NCI-H2227 (cell line): ENCODE data around the gene LY86.
"Not testable (repeated sequence)": the region's sequence is repeated elsewhere in the genome, so short reads cannot be mapped to it uniquely, and the experiment has no call there.

ENCODE experiments used
- DNase-seq: peaks from one replicate; lab custom pipeline; 2025; ENCODE audit not compliant: unreplicated experiment; lab: John Stamatoyannopoulos, UW

The LY86 gene

DNA sequence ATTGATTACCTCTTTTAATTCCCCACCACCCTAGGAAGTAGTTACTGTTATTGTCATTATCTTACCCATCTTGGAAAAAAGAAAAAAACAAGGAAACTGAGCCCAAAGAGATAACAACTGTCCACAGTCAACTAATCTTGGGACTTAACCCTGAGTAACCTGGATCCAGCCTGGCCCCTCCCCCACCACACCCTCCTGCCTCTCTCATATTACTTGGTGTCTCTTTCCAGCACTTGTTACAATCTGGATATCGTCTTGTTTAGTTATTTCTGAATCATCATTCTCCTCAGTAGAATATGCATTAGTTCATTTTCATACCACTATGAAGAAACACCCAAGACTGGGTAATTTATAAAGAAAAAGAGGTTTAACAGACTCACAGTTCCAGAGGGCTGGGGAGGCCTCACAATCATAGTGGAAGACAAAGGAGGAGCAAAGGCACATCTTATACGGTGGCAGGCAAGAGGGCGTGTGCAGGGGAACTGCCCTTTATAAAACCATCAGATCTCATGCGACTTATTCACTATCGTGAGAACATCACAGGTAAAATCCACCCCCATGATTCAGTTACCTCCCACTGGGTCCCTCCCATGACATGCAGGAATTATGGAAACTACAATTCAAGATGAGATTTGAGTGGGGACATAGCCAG, 60.3 kb downstream of the LY86 start:
- DNase-seq = no peak

DNA sequence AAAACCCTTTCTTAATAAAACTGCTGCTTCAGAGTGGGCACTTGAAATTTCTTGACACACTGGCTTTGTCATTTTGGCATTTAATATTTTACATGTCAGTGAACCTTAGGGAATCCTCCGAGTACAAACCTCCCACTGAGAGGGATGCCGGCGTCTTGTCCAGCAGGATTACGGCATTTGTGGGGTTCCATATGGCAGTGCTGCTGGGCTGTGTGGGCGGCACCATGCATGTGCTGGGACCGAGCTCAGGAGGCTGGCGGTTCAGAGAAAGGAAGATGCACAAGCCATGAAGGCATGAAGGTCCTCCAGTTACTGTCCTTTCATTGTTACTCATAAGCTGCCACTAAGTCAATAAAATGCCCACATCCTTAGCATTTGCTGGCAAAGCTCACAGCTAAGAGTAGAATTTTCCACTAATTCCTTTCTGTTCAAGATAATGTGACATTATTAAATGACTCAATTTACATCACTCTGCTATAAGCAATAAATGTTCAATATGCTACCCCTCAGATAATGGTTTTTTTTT, 61.4 kb downstream of the LY86 start:
- DNase-seq = no peak

DNA sequence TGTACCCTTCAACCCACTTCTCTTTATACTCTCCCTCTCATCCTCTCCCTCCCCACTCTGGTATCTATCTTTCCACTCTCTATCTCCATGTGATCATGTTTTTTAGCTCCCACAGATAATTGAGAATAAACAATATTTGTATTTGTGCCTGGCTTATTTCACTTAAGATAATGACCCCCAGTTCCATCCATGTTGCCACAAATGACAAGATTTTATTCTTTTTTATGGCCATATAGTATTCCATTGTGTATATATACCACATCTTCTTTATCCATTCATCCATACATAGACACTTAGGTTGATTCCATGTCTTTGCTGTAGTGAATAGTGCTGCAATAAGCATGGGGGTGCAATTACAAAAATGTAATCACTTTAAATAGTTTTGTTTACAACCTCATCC, 62.3 kb downstream of the LY86 start:
- no peak for DNase-seq

DNA sequence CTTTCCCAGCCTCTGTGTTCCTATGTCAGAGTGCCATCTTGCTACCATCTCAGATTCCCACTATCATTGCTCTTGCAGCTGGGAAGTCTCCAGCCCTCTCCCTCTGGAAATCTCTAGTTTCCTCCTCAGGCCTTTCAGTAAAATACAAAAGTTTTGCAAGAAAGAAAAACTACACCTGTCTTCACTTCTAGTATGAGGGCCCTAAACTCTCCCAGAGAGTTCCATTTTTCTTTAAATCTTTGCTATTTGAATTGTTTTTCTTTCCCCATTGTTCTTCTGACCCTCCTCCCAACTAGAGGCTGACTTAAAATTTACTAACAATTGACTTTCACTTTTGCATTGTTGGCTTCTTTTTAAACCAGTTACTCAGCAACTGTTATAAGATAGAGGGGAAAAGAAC, 62.8 kb downstream of the LY86 start:
- DNase-seq = no peak

DNA sequence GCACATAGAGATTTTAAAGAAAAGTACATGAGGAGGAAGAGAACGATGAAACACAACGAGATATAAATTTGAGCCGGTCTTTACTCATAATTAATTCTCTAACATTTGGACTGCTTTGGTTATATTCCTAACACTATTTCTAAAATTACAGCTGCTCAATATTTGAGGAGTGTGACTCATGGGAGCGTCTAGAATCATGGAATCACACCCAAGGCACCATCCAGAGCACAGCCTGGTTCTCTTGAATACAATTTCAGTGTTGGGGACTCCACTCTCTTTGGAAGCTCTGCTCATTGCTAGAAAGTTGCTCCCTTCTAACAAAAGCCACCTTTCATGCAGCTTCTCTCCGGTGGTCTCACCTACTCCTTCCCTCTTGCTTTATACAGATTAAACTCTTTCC, 64.4 kb downstream of the LY86 start:
- no peak for DNase-seq

DNA sequence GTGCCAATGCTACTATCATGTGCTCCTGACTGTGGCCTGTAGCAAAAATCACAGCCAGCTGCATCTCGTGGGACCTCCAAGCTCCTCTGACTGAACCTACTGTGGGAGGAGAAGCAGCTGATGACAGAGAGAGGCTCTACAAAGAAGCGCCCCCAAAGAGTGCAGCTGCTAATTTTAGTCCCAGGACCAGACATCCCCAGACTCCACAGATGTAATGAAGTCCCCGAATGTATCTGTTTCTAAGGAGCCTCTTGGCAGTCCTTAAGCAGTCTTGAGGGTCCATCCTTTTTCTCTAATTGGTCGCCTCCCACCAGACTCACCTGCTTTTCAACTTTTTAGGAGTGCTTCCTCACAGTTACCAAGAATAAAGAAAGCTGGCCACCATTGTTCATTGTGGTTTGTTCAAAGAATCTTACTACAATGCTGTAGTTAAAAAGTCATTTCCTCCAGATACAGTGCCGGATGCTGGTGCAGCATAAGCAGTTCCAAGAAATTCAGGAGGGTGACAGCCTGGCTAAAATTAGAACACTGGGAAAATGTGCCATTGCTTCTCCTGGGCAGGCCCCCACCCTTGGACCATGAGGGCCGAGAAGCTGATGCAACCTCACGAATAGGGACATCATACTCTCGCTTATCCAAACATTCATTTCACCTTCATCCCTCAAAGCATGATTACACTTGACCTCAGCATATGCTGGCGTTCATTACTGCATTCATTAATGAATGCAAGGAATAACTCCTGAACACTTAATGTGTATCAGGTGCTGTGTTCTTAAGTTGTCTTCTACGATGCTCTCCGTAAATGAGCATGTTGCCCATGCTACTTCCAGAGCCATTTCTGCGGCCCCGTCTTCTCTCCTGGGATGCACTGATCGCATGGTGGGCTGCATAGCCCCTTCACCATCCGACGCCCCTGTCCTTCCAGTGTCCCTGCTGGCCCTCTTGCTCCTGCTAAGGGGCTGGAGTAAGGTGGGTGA, 66.4 kb downstream of the LY86 start:
- no peak for DNase-seq

DNA sequence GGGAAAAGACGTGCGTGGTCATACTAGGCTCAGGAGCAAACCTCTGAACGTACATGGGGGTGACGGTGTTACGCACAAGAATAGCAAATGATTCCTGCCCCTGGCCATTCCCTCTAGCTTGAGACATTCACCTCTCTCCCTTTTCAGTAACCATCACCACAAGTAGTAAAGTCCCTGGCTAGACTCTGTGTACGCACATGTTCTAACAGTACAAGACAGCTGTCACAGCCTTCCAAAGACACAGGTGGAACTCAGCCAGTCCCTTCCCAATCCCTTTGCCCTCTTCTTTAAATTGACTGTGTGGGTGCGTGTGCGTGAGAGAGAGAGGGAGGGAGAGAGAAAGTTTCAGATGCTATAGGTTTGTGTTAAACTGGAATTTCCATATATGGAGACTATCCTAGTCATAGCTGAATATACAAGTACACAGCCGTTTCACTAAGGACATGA, 67.3 kb downstream of the LY86 start:
- no peak for DNase-seq

DNA sequence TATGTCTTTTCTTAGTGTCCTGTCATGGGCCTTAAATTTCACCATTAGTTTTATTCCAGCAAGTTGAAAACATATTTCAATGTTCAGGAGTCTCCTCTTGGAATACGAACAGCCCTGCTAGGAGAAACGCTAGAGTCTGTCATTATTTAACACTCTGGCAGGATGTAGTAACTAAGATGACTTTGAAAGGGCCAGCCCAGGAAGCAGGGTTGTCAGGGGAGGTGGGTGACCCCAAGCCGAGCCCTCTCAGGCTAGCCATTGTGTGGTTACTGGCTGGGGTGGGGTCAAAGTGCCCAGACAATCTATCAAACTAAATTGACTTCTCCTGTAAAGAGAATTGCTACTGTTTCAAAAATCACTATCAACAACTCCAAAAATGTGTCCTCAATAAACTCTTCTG, 67.8 kb downstream of the LY86 start:
- DNase-seq = no peak

DNA sequence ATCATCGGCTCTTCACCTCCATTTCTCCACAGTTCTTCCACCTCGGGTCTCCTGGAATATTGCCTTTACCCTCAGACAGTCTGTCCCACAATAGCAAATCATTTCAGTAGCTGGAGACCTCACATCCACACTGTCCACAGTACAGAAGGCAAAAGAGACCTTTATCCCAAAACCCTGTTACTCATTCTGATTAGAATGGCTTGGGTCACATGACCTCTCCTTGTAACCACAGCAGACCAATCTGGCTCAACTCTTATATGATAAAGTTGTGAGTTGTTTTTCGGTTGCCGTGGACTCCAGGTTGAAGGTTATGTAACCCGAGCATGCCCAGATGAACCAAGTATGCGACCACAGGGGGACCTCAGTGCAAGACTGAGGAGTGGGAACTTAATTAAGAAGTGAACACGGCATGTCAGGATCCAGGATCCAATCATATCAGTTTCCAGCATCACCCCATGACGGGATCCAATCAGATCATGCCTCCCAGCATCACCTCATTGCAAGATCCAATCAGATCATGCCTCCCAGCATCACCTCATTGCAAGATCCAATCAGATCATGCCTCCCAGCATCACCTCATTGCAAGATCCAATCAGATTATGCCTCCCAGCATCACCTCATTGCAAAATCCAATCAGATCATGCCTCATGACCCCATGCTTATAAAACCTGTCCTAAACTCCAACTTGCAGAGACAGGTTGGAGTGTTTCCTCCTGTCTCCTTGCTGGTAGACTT, 68.7 kb downstream of the LY86 start:
- DNase-seq = no peak

DNA sequence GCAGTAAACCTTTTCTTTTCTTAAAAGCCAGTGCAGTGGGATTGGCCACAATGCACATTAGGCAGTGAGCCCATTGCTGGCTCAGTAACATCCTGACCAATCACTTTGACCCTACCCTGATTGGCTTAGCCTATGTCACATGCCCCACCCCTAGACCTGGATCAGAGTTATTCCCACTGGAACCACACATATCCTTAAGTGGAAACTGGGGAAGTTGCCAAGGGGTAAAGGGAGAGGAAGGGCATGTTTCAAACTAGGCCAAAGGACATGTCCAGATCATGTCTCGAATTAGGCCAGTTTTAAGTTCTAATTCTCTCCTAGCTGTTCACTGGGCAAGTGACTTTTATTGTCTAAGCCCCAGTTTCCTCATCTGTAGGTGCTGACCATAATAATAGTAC, 69.3 kb downstream of the LY86 start:
- DNase-seq = no peak

DNA sequence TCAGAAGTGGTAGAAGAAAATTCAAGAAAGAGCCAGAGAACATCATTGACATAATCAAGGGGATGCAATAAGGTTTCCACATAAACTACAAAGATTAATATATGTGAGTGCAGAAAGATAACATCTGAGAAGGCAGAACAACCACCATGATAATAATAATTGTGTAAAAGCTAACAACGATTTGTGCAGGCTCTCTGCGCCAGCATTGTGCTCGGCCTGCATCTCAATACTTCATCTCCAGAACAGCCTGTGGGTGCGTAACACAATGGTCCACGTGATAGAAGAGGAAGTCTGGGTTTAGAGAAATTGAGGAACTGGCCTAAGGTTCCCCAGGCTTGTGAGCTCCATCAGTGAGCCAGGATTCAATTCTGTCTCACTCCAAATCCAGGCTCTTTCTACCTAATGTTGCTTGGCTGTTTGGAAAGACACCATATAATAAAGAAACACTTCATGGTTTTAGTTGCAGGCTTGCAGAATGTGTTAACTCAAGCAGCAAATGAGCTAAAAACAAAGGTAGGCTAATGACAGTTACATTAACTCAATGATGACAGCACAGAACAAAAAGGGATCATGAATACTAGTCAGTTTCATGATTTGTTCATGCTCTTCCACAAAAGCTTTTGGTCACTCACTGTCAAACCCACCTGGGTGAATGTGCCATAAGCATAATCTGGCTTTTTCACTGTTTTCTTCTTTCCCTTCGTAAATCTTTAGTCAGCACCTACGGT, 71.2 kb downstream of the LY86 start:
- DNase-seq = no peak

DNA sequence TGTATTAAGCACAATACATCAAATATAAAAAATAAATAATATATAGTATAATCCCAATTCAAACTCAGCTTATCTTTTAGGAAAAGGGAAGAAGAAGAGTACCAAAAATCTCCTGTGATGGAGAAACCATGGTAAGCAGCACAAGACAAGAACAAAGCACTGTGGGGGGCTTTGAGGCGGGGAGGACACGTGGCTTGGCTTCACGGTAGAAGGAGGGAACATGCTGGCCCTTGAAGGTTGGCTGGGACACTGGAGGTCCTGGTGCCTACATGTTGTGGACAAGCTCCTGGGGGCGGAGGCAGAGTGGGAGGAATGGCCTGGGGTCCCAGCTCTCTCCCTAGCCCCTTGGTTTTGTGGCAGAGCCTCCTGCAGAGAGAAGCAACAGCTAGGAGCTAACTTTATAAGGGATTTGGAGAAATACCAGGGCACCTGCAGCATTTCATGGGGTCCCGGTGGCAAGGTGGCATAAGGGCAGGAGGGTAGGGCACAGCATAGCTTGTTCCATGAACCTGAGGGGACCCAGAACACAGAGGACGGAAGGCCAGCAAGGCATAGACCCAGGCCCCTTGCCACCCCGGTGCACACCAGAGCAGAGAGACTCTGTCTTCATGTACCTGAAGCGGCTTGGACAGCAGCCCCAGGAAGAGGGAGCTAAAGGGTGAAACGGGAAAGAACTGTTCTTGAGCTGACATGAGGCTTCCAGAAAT, 72.0 kb downstream of the LY86 start:
- DNase-seq = no peak

DNA sequence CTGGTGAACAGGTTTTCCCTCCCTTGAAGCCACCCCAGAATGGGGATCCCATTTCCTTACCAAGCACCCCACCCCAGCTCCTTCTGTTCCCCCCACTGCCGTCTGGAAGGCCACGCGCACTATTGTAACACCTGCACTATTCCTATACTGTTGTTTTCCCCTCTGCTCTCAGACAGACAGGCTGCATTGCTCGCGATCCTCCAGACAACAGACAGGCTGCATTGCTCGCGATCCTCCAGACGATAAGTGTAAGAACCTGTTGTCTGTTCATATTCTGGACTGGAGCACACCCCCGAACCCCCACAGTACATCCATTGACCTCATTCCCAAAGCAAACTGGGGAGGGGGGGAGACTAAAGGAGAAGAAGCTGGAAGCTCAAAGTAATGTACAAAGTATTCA, 72.7 kb downstream of the LY86 start:
- no peak for DNase-seq

DNA sequence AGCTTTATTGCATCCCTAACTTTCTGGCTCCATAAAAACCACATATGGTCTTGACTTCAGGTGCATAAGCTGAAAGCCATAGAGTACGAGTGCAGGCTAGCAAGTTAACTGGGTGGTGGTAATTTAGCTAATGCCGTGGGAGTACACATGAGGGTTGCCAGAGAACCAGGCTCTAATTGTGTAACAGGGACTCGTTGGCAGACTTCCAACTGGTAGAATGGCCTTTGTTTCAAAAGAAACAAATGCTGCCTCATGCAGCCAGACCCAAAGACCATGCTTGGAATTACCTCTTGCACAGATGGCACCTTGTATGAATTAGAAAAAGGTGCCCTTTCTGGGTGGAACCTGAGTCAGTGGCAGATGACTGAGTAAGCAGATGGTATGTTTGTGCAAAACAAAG, 73.2 kb downstream of the LY86 start:
- peak; percentile 50 for DNase-seq

DNA sequence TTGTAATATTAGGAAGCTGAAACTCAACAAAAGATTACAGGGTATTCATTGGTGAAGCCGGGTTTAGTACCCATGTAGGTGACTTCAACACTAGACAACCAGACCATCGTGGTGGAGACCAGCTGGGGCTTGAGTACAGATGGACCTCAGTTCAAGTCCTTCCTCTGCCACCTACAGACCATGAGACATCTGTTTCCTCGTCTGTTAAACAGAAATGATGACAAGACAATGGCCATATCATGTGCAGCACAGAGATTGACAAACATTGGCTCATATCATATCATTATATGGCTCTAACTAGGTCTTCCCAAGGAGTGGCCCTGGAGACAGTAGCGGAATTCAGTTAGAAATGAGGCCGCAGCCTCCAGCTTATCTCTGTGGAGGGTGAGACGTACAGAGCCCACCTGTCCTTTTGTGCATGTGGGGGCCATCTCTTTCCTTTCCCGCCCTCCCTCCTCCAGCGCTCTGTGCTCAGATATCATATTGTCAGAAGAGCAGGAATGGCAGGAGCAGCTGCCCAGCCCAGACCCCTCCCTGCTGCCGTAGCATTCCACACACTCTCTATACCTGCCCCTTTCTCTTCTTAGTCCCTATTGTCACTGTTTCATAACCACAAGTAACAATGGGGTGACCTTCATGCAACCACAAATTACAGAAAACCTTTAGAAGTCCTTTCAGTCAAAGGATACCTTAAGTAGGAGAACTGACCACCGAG, 75.1 kb downstream of the LY86 start:
- no peak for DNase-seq

DNA sequence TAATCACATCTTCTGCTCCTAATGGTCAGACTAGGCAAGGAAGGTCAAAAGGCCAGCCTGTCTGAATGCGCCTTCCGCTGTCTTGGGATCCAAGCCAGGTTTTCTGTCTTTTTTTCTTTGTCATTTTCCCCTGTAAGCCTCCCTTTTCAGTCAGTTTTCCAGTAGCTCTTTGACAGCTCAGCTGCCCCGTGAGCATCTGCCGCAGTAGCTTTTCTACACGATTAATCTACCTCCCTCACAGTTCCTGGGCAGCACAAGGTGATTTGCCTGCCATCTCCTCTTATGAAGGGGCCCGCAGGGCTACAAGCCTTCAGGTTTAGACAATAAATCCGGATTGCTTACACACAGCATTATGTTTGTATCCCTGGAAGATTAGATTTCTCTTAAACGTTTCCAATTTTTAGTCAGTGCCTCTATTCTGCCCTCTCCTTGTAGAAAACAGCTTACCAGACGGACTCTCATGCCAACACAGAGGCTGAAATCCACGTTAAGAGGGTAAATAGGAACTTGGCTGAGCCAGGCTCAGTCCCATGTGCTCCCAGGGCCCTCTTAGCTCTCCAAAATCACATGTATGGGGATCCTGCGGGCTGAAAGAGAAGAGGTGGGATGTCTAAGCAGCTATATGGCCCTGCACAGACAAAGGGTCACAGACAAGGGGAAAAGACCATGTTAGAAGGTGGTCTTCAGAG, 77.2 kb downstream of the LY86 start:
- DNase-seq = peak; percentile 41

DNA sequence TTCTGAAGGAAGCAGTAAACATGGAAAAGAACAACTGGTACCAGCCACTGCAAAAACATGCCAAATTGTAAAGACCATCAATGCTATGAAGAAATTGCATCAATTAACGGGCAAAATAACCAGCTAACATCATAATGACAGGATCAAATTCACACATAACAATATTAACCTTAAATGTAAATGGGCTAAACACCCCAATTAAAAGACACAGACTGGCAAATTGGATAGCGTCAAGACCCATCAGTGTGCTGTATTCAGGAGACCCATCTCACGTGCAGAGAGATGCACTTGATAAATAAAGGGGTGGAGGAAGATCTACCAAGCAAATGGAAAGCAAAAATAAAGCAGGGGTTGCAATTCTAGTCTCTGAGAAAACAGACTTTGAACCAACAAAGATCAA, 81.6 kb downstream of the LY86 start:
- DNase-seq = not testable (repeated sequence)

DNA sequence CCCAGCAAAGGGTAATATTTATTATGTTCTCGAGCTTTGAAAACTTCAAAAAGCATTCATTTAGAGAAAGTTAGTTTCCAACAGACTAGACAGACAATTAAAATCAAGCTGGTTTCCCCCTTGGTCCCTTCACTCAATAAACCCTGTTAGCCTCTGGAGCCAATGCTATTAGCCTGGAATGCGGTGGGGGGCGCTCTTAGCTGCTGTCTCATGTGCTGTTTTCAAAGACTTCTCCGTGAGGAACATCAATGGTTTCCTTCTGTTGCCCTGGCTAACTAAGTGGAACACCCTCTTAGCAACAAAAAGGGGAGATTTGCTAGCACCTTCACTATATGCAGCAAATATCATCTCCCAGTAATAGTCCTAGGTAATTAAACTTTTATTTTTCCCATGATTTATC, 86.4 kb downstream of the LY86 start:
- DNase-seq = peak; percentile 7

DNA sequence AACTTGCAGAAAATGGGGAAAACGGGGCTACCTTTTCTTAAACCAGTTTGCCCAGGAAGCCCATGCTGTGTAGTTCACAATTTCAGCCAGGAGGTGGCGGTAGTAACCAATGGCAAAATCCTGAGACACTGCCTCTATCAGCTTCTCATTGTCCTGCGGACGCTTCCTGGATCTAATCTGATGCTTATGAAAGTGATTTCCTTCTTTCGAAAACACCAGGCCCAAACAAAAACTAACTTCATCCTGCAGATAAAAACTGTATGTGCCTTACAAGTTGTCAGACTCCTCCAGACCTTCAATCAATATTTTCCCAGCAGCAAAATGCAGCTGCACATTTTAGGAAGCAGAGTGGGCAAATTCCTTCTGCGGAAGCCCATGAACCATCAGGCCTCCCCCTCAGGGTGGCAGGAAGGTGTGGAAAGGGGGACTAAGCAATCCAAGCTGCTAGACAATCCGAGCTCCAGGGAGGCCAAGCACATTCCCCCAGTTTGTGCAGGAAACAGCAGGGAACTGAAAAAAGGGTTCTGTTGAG, 88.5 kb downstream of the LY86 start:
- DNase-seq = peak; percentile 86
